ENCODE results near the gene ATP5F1D. TPM values are rescaled to one million over a fixed set of nuclear protein-coding genes. Genes with fewer than 3 reads are reported as not detected.
A peak's percentile ranks its signal among the peaks of the same experiment; 100 is the strongest.

The ATP5F1D gene
- total RNA-seq, 1 experiment from 2014 or later = 179 TPM

- H3K36me3 Mint-ChIP-seq (ENCODE audit: insufficient read depth in 1 of 3, low read depth in 3 of 3) = peaks cover 8 to 29% (median 27%) of the 10 kb centered on the region in 3 experiments
- Histone ChIP-seq H2BK20ac (ENCODE audit: low read depth, low read length, poor library complexity, severe bottlenecking) (no peak overlapping the region), H2BK15ac (ENCODE audit: low read depth, low read length) (no peak overlapping the region), H2AK5ac (ENCODE audit: insufficient read length, low read length) (no peak overlapping the region), H2BK12ac (ENCODE audit: insufficient read length, low read depth, low read length) (no peak overlapping the region), H3K4me1 (ENCODE audit: insufficient read depth, low read length) (no peaks in the 10 kb centered on the region), H4K20me1 (ENCODE audit: control insufficient read depth, insufficient read depth, insufficient read length) (peaks cover 4% of the 10 kb centered on the region), H2AFZ (ENCODE audit: low read length) (no peak overlapping the region), H3K18ac (ENCODE audit: insufficient read length, low read depth, low read length) (no peak overlapping the region), H3K9me3 (ENCODE audit: control insufficient read depth, low read depth, low read length) (no peaks in the 10 kb centered on the region), H3K23ac (ENCODE audit: insufficient read length, low read depth, low read length) (no peak overlapping the region), H3K27ac (ENCODE audit: insufficient read length, low read depth, low read length) (no peak overlapping the region), H3K79me1 (ENCODE audit: insufficient read depth, low read depth, low read length, poor library complexity, severe bottlenecking) (peaks cover 14% of the 10 kb centered on the region), H3K79me2 (ENCODE audit: insufficient read depth, low read length) (peaks cover 44% of the 10 kb centered on the region; the same call in 1 of the 2 replicates), H3K23me2 (ENCODE audit: insufficient read length, low read depth, low read length, poor library complexity, severe bottlenecking) (peaks cover 14% of the 10 kb centered on the region), H3K27me3 (ENCODE audit: insufficient read depth, low read length) (no peaks in the 10 kb centered on the region), H4K91ac (ENCODE audit: insufficient read length, low read depth, low read length) (no peak overlapping the region), H3K14ac (ENCODE audit: insufficient read depth, low read length) (no peak overlapping the region), H2BK5ac (ENCODE audit: insufficient read length, low read length) (no peak overlapping the region), H2BK120ac (ENCODE audit: low read depth, low read length, poor library complexity, severe bottlenecking) (no peak overlapping the region), H3K4ac (ENCODE audit: low read depth, low read length) (no peak overlapping the region), H3T11ph (ENCODE audit: low read length) (no peak overlapping the region), H4K5ac (ENCODE audit: insufficient read length, low read depth, low read length) (no peak overlapping the region), H3K56ac (ENCODE audit: insufficient read length, low read depth, low read length) (no peak overlapping the region), H4K8ac (replicated peaks; ENCODE audit: insufficient read length, low read depth, low read length) (no peak overlapping the region), H3K4me2 (ENCODE audit: insufficient read depth, insufficient read length, low read length) (no peak overlapping the region), H3K9ac (ENCODE audit: extremely low read depth, insufficient read length, low read length) (no peak overlapping the region)
- TF ChIP-seq, protein P1, sequence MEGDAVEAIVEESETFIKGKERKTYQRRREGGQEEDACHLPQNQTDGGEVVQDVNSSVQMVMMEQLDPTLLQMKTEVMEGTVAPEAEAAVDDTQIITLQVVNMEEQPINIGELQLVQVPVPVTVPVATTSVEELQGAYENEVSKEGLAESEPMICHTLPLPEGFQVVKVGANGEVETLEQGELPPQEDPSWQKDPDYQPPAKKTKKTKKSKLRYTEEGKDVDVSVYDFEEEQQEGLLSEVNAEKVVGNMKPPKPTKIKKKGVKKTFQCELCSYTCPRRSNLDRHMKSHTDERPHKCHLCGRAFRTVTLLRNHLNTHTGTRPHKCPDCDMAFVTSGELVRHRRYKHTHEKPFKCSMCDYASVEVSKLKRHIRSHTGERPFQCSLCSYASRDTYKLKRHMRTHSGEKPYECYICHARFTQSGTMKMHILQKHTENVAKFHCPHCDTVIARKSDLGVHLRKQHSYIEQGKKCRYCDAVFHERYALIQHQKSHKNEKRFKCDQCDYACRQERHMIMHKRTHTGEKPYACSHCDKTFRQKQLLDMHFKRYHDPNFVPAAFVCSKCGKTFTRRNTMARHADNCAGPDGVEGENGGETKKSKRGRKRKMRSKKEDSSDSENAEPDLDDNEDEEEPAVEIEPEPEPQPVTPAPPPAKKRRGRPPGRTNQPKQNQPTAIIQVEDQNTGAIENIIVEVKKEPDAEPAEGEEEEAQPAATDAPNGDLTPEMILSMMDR (conservative IDR thresholded peaks at IDR 0.05) = no peak
- H3K4me3 Mint-ChIP-seq = no peak overlapping the region
- H3K4me1 Mint-ChIP-seq = peaks cover 31 to 39% of the 10 kb centered on the region in 2 experiments
- no peaks in the 10 kb centered on the region for H3K27me3 Mint-ChIP-seq (ENCODE audit: low read depth)
- DNase-seq = no peak
- H3K9me3 Mint-ChIP-seq = no peaks in the 10 kb centered on the region
- no CpG with 5 or more reads among the region's 13 CpGs for WGBS (ENCODE audit: extremely low coverage, insufficient read length, low lambda C conversion rate)
- peak overlapping the region in 2 of 3 experiments; percentile 70 to 76; a peak in 3 of 7 replicates for H3K27ac Mint-ChIP-seq
These were observed 31.4 kb upstream of the ATP5F1D start for GRCh38 chr19:1210227-1210538.

Measured in H9 (cell line).